GM21447 (cell line): ENCODE results near the gene NFKB1.
A peak's percentile ranks its signal among the peaks of the same experiment; 100 is the strongest.

ENCODE experiments used
- ATAC-seq: cut with Tn5 transposase; IDR thresholded peaks from one replicate; pipeline ENCODE4 v1.9.1; 2021; ENCODE audit not compliant: unreplicated experiment

The NFKB1 gene

DNA sequence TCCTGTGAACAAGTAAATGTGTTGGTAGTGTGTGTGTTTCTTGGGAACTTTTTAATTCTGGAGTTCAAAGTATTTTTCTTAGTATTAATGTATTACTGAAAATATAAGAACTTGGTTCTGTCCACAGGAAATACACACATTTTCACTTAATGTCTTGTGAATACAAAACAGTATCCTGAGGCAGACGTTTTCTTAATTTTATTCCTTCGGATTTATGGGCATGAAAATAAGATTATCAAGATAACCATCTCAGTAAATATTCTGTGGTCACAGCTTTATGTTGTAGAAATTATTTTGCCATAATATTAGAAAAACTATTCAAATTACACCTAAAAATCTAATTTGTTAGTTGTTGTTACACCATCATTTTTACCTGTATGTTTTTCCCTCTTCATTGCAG, 29.8 kb downstream of the NFKB1 start:
- no peak for ATAC-seq

DNA sequence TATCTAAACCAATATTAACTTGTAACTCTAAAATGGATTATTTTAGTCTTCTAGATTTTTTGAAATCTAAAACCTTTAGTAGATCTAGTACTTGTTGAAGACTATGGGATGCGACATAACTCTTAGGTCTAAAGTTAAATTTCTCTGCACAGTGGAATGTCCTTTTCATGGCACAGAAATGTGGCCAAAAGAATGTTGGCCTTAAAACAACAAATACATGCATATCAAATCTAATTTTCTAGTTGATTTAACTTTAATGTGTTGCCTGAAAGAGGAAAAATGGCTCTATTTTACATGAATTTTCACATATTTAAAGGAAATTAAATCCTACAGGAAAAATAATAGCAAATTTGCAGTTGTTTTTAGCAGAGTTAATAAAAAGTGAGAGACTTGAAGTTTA, 30.3 kb downstream of the NFKB1 start:
- ATAC-seq, result no peak

DNA sequence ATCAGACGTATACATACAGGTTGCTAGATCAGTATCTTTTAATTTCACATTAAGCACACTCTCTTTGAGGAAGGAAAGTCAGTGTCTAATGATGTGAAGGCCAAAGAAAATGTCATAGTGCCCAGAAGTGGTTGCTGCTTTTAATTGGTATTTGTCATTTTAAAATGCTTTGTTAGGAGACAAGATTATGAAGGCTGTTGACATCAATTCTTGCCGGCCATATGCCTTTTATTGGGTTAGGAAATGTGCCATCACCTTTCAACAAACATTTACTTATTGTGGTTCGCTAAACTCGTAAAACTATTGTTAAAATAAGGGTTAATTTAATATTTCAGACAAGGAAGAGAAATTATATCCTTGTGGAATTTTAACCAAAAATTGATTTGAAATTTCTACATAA, 32.2 kb downstream of the NFKB1 start:
- ATAC-seq, result no peak

DNA sequence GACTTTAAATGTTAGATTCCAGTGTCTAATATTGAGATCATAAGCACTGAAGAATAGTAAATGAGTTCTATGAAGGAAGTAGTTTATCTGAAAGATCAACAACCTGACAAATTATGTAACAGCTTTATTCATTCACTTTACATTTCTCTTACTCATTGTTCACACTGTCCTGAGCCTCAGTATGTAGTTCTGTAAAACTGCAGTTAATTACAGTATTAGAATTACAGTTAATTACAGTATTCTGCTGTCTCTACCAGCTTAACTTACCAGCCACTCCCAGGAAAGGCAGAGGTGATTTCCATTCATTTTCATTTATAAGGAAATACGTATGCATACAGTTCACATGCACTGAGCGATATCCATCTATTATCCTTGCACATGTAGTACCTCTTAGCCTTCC, 32.7 kb downstream of the NFKB1 start:
- ATAC-seq, result no peak

DNA sequence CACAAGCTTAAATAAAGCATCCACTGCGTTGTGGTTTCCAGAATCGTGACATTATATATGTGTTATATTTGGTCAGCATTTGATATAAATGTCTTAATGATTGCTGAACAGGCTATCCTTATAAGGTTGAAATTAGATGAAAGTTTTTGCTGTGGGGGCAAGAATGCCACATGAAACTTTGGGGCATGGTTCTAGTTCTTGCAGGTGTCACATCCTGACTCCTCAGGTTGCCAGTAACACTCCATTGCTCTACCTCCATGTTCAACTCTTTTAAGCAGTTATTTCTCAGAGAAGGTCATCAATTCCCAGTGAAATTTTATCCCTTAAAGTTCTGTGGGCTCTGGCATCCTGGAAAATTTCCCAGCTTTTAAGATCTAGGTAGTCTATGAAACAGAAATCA, 33.7 kb downstream of the NFKB1 start:
- no peak for ATAC-seq

DNA sequence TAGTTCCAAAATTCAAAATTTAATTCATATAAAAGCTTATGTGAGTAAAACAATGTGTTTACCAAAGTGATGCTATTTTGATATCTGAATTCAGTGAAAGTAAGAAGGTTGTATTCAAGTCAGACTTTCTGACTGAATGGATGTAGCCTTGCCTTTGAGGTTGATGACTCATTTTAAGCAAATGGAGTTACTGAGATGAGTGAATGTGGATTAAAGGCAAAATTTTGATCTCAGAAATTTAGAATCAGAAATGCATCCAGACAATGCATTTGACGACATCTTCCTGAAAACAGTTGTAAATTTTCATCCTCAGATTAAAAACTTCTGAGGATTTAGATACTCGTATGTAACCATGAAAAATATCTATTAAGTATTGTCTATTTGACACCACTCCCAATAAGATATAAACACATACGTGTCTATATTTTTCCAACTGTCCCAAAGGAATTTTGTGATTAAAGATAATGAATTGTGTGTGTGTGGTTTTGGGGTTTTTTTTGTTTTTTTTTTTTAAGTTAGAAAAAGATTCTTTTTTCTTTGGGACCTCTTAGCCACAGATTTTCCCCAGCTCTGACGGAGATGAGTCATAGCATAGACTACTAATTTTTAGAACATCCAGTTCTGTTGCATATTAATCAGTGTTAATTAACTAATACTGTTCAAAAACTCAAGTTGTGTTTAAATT, 34.4 kb downstream of the NFKB1 start:
- ATAC-seq, result peak; percentile 52

DNA sequence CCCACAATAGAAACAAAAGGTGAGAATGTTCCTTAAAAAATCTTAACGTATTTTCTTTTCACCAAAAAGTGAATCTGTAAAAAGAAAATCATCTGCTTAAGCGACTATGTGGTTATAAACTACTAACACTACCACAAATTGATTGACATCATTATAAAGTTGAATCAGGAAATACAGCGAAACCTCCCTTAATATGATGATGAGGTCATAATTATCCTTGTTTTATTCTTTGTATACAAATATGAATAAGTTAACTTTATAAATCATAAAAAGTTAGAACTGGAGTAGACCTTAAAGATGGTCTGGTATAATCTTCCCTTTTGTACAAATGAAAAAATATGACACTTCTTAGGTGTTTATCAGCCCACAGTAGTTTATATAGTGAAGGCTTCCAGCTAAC, 35.6 kb downstream of the NFKB1 start:
- no peak for ATAC-seq

DNA sequence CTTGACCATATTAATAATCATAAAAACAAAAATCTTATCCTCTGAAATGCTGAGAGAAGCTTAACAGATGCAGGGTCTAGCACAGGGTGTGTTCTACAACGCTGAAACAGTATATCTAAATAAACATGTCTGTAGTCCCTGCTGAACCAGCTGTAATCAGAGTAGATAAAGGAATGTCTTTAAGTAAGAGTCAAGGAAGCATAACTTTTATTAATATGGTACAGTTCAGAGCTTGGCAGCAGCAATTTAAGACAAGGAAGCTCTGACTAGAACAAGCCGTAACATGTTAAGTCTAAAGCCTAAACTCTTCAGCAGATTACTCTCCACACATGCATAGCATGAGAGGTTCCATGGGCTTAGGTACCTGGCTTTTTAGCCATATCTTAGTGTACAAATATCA, 36.1 kb downstream of the NFKB1 start:
- ATAC-seq, result no peak

DNA sequence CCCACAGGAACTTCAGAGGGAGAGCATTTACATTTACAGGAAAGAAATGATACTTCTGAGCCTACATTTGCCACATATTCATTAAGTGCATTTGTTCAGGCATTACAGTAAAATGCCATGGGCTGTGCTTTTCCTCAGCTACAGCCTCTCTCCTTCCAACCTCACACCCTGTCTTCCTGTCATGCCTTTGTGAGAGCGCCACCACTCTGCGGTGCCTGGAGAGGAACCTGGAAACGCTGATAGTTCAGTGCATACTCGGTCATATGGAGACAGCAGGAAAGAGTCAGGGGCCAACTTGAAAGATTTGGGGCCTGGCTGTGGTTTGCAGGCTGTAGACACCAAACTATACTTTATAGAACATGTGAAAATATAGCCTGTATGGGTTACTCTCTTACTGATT, 40.5 kb downstream of the NFKB1 start:
- no peak for ATAC-seq

DNA sequence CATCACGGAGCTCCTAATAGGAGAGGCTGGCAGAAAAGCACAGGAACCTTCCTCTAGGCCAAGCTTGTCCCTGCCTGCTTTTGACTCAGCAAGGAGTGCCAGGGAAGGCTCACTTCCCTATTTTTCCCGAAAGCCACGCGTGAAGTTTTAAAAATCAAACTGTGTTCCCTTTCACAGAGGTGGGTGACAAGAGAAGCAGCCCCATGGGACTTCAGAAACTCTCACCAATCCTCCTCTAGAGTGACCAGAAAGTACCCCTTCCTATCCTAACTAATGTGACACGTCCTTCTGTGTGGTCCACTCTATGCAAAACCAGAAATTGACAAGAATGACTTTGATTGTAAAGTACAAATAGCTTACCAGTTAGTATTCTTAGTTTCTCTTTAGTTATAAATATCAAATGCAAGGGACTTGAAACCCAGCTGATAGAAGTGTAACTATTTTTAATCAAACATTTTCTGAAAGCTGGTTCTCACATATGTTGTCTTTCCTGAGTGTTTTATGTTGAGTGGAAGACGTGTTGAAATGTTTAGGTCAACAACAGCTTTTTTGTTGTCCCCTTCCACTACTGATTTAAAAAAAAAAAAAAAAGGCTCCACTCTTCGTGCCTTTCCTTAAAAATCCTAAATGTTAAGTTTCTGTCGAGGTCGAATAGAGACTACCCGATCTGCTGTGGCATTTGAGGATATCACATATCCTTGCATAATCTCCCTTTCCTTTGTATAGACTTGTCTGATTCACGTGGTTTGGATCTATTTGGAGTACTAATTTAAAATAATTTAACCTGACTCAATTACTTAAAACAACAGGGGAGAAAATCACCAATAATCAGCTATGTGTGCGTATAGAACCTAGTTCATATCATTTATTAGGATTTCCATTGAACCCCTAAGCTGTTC, 42.1 kb downstream of the NFKB1 start:
- peak; percentile 86 for ATAC-seq

DNA sequence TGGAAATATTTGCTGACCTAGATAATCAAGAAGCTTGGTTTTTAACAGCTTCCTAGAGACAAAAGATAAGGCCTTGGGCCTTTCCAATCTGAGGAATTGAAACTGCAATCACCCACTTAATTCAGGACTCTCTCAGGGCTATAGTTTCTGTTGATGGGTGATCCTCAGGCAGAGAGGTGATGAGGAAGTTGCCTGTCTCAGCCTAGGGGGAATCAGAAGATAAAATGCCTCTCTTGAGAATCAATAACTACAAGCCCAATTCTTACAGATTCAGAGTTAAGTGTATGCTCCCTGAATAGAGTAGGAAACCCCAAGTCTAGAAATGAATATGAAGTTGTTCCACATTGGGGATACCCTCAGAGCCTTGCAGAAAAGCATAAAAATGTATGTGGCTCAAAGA, 45.5 kb downstream of the NFKB1 start:
- peak; percentile 51 for ATAC-seq

DNA sequence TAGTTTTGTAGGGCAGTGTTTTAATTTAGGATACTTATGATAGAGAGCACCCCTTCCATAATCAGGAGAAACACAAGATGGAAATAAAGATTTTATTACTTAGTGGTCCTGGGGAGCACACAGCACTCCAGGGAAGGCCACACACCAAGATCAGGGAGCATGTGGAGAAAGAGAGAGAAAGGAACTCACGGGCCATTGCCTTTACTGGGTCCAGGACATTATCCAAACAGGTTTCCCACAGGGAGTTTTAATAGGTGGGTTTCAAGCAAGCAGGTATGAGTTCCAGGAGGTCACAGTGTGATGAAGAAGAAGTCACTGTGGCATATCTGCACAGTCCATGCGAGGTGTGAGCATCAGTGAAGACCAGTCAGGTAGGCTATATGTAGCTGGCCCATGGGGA, 46.8 kb downstream of the NFKB1 start:
- no peak for ATAC-seq

DNA sequence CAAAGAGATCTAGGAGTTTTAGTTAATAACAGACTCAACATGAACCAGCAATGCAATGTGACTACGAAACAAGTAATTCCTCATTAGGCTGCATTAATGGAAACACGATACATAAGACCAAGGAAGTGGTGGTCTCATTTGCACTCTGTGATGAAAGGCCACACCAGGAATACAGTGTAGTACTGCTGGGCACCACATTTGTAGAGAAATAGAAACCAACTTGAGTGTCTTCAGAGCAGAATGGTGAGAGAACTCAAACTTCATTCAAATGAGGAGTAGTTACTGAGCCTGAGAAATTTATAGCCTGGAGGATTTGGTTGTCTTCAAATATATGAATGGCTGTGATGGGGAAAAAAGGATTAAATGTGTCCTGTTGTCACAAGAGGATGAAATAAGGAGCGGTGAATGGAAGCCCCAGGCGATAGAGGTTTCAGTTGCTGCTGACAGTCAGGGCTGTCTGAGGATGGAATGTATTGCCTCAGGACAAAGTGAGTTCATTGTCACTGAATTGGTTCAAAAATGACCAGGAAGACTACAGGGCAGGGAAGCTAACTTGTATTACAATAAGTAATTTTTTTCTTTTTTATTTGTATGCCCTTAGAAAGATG, 50.9 kb downstream of the NFKB1 start:
- ATAC-seq, result no peak

DNA sequence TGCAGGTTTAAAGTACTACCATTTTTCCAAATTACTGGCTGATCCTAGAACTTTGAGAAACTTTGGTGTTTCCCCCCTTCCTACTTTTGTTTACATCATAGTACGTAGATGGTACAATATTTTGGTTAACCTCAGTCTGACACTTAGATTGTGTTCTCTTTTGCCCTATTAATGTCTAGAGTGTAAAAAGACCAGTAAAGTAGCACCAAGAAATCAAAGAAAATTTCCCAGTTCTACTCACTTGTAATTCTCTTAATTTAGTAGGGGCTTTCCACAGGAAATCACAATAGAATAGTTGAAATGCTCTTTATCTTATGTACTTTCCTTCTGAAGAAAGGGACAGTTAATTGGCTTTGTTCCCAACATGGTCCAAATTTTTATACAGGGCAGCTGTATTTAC, 51.6 kb downstream of the NFKB1 start:
- no peak for ATAC-seq

DNA sequence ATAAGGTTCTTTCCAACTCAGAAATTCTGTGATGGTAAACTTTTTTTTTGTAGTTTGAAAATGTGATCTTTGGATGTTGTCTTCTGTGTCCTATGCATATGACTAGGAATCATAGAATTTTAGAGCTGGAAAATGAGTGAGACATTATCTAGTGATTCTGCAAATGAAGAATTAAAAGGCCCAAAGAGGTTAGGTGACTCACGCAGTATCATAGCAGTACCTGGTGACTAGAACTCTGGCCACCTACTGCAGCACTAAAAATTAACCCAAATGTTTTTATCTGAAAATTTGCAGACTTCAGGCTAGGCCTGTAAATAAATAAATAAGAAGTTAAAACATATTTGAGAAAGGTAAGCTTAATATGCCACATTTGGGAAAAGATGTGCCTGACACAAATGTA, 52.8 kb downstream of the NFKB1 start:
- no peak for ATAC-seq

DNA sequence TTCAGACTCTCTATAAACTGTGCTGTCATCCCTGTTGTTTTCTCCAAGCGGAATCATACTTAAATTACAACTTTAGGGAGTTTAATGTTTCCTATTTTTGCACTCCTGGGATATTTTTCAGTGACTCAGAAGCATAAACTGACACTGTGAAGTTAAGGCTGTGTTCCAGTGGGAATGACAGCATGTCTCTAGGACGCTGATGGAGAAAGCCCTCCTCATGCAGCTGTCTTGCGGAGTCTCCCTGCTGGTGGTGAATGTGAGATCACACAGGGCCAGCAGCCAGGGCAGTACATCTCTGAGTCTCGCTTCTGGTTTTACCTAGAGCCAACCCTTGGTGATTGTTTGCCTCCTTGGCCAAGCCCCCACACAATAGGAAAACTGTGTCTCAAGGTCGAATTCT, 53.3 kb downstream of the NFKB1 start:
- no peak for ATAC-seq

DNA sequence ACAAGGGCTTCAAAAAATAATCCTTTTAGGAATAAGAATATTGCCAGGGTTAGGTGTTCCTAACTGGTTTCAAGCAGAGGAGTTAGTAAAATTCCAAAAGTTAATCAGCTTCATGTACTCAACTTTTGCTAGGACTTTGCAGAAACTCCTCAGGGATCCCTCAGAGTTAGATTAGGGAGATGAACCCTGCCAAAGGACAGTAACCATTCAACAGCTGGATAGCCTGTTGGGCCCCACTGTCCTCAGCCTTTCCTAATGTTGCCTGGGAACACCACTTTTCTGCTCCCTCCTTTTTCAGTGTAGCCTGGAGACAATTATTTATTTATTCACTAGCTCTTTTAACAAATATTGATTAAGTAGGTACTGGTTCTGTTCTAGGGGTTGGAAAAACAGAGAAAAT, 53.8 kb downstream of the NFKB1 start:
- ATAC-seq, result no peak

DNA sequence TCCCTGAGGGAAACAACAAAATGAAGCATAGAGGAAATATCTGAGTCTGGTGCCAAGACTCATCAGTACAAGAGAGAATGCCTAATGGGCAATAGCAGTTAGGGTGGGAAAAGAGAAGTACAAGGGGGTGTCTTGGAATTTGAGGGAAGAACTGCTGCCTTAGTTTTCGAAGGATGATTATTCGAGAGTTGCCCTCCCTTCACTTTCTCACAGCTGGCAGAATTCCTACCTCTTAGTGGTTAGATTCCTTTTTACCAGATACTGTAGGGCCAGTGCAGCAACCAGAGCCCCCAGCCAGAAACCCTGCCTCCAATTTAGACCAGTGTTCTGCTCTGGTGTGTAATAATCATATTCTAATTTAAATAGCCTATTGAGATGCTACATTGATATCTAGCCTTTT, 56.5 kb downstream of the NFKB1 start:
- no peak for ATAC-seq

DNA sequence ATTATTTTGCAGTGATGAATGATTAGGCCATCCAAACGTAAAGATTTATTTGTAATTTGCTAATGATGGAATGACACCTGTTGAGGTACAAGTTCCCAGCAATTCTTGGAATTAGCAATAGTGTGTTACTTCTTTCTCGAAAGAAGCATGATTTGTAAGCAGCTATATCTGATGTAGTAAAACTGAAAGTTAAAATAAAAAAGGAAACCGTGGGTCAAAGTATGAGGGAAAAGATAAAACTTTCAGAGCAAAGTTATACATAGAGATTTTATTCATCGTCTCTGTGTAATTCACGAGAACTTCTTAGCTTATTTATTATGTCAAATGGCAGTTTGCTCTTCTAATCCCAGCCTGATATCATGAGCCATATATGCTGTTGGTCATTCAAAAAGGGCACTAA, 59.0 kb downstream of the NFKB1 start:
- no peak for ATAC-seq

DNA sequence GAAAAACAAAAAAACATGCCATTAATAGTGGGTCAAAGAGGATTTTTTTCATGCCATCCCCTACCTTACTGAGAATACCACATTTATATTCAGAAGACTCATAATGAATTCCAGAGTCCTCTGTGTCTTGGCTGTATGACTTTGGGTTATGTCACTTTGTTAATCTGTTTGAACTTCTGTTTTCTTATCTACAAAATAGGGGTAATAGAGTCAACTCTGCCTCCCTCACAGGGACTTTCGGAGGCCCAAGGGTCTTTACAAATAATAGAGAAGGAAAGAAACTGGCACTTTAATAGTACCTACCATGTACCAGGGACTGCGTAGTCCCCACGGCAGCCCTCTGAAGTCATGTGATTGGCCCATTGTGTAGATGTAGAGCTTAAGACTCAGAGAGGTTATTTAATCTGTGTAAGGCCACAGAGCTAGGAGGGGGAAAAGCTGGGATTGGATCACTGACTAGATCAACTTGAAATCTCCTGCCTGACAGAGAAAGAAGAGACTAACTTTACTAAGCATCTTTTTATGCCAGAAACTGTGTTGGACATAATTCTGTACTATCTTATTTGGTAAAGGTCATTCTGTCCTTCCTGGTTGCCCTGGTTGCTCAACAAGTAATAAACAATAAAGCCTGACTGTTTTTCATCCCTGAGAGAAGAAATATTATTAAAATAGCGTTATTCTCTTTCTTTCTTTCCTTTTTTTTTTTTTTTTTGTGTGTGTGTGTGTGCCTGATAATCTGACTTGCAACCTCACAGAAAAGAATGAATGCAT, 59.6 kb downstream of the NFKB1 start:
- ATAC-seq, result no peak

DNA sequence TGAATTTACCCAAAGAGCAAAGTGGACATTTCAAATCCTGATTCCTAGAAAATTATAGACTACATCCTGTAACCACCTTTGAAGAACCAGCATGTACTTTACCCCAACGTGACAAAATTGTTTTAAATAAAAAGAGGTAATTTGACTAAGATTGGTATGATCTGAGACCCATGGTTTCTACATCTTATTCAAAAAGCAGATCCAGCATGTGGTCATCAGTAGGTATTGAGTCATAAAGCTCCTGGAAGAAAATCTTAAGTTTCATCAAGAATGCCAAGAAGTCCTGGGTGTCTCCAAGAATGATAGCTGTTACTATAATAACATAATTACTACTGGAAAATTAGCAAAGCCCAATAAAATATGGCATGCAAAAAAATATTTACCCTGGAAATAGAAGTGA, 61.8 kb downstream of the NFKB1 start:
- no peak for ATAC-seq
